Stimulated activated memory B cell treated with anti-CD40 and anti-IgM and Interleukin-4, amounts not matched to agents 10 μg/mL and 1 μg/mL and 100 μg/mL, for 72 hours (primary cell): ENCODE results near the gene MACROD2.
A peak's percentile ranks its signal among the peaks of the same experiment; 100 is the strongest.
"Not testable (repeated sequence)": the region's sequence is repeated elsewhere in the genome, so short reads cannot be mapped to it uniquely, and the experiment has no call there.

ENCODE experiments used
- ATAC-seq: fragments of 150-1000 bp; cut with Tn5 transposase; 2 replicates; pipeline ENCODE4 v1.10.0; 2021
- H3K27ac Mint-ChIP-seq: one replicate; pipeline ENCODE4 v1.8.0; 2022; ENCODE audit warnings: mild to moderate bottlenecking, mixed read lengths
- H3K27me3 Mint-ChIP-seq: one replicate; pipeline ENCODE4 v1.8.0; 2022; ENCODE audit warnings: mixed read lengths
- H3K36me3 Mint-ChIP-seq: one replicate; pipeline ENCODE4 v1.8.0; 2022; ENCODE audit warnings: mixed read lengths
- H3K4me1 Mint-ChIP-seq: one replicate; pipeline ENCODE4 v1.8.0; 2022; ENCODE audit warnings: mixed read lengths
- H3K4me3 Mint-ChIP-seq: one replicate; pipeline ENCODE4 v1.8.0; 2022; ENCODE audit warnings: mild to moderate bottlenecking, moderate library complexity, mixed read lengths
- H3K9me3 Mint-ChIP-seq: one replicate; pipeline ENCODE4 v1.8.0; 2022; ENCODE audit warnings: mixed read lengths

MACROD2 gene

DNA sequence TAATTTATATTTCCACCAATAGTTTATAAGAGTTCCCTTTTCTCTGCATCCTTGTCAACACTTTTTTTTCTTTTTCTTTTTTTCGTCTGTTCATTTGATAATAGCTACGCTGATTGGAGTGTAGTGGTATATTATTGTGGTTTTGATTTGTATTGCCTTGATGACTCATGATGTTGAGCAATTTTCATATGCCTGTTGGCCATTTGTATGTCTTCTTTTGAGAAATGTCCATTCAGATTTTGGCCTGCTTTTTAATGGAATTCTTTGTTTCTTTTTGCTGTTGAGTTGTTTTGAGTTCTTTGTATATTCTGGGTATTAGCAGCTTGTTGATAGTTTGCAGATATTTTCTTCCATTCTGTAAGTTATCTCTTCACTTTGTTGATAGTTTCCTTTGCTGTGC lies 1804.6 kb downstream of the MACROD2 start:
- H3K4me1 Mint-ChIP-seq, result peaks cover under 1% of the 10 kb centered on the region
- no peaks in the 10 kb centered on the region for H3K36me3 Mint-ChIP-seq
- H3K4me3 Mint-ChIP-seq, result no peak overlapping the region
- peaks cover 4% of the 10 kb centered on the region for H3K9me3 Mint-ChIP-seq
- no peak overlapping the region for H3K27ac Mint-ChIP-seq
- no peak for ATAC-seq
- H3K27me3 Mint-ChIP-seq, result no peaks in the 10 kb centered on the region

DNA sequence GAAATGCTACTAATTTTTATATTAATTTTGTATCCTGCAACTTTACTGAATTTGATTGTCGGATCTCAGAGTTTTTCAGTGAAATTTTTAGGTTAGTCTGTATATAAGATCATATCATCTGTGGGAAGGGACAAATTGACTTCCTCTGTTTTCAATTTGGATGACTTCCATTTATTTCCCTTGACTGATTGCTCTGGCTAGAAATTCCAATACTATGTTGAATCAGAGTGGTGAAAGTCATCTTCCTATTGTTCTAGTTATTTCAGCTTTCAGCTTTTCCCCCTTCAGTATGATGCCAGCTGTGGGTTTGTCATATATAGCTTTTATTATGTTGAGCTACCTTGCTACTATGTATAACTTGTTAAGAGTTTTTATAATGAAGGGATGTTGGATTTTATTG lies 1806.7 kb downstream of the MACROD2 start:
- Mint-ChIP-seq H3K9me3 (peaks cover 6% of the 10 kb centered on the region), H3K27ac (no peak overlapping the region), H3K27me3 (no peaks in the 10 kb centered on the region), H3K4me1 (peaks cover 12% of the 10 kb centered on the region), H3K36me3 (no peaks in the 10 kb centered on the region), H3K4me3 (no peak overlapping the region)
- no peak for ATAC-seq

DNA sequence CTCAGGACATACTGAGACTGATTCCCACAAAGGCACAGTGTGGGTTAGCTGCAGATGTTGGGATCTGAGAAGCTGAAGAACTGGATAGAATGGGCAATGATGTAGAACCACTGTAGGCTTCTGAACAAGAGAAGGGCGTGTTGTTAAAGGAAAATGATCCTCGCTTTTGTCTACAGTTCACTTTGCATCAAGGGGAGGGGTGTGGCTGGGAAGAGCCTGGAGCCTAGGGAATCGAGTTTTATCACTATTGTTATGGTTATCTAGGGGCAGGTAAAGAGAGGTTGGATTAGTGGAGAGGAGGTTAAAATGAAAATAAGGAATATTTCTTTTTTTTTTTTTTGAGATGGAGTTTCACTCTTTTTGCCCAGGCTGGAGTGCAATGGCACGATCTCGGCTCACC lies 1809.8 kb downstream of the MACROD2 start:
- Mint-ChIP-seq H3K4me3 (no peak overlapping the region), H3K36me3 (no peaks in the 10 kb centered on the region), H3K27ac (peak overlapping the region; percentile 5), H3K9me3 (peaks cover 9% of the 10 kb centered on the region), H3K27me3 (no peaks in the 10 kb centered on the region), H3K4me1 (peaks cover 31% of the 10 kb centered on the region)
- ATAC-seq, result no peak

DNA sequence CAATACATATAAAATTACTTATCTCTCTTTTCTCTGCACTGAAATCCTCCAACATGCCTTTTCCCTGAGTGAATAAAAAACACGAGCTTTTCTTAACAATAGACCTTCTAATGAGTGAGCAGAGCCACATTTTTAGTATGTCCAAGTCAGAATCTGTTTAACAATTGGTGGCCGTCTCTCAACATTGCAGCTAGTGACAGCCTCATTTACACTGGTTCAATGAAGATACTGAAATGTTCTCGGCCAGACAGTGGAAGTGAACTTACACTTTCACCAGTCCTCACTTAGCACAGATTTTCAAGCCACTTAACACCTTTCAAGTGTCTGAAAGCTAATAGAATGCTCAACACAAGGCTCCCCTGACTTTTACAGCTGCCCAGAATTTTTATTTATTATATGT lies 1810.8 kb downstream of the MACROD2 start:
- no peak overlapping the region for H3K27ac Mint-ChIP-seq

DNA sequence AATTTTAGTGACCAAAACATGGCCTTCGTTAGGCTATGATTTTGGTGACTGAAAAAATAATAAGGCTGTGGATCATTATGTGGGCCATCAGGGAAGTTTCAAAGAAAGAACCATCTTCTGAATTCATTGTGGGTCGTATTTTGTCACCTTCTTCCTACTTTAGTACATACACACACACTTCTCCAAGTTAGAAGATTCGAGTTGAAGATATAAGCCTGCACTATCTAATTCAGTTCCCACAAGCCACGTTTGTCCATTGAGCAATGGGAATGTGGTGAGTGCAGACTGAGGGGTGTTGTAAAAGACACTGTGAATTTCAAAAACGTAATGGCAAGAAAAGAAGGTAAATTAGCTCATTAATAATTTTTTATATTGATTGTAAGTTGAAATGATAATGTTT lies 1812.0 kb downstream of the MACROD2 start:
- H3K36me3 Mint-ChIP-seq, result no peaks in the 10 kb centered on the region
- H3K4me1 Mint-ChIP-seq, result peaks cover 39% of the 10 kb centered on the region
- H3K9me3 Mint-ChIP-seq, result peaks cover 9% of the 10 kb centered on the region
- H3K27ac Mint-ChIP-seq, result peak overlapping the region; percentile 74
- ATAC-seq, result no peak
- H3K27me3 Mint-ChIP-seq, result no peaks in the 10 kb centered on the region
- no peak overlapping the region for H3K4me3 Mint-ChIP-seq

More for the DNA sequence above, 1810.8 kb downstream of the MACROD2 start:
- peaks cover 9% of the 10 kb centered on the region for H3K9me3 Mint-ChIP-seq
- no peaks in the 10 kb centered on the region for H3K36me3 Mint-ChIP-seq
- no peaks in the 10 kb centered on the region for H3K27me3 Mint-ChIP-seq
- H3K4me3 Mint-ChIP-seq, result no peak overlapping the region
- H3K4me1 Mint-ChIP-seq, result peaks cover 31% of the 10 kb centered on the region
- ATAC-seq, result no peak

DNA sequence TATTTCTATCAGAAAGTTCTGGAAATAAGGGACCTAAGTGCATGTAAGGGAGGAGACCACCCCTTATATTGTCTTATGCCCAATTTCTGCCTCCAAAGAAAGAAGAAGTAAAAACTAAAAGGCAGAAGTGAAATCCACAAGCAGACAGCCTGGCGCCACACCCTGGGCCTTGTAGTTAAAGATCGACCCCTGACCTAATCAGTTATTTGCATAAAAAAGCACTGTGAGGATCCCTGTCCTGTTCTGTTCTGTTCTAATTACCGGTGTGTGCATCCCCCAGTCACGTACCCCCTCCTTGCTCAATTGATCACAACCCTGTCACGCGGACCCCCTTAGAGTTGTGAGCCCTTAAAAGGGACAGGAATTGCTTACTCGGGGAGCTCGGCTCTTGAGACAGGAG lies 1812.5 kb downstream of the MACROD2 start:
- peak overlapping the region; percentile 74 for H3K27ac Mint-ChIP-seq
- not testable (repeated sequence) for H3K4me3 Mint-ChIP-seq, ATAC-seq, H3K36me3 Mint-ChIP-seq, H3K9me3 Mint-ChIP-seq, H3K27me3 Mint-ChIP-seq
- H3K4me1 Mint-ChIP-seq, result peaks cover 39% of the 10 kb centered on the region

DNA sequence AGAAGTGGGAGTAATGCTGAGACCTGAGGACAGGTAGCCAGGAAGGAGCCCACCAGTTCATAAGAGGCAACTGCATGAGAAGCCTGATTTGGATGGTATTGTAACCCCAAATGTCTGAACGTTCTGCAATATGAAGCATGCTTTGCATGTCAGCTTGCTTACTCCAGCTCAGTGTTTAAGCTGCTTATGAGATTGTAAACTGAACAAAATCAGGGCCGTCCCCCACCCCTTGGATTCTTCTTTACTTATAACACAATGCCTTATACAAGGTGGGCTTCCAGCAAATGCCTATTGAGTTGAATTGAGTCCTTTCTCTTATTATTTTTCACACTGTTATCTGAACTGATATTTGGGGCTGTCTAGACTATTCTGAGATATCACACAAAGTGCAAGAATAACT lies 1816.6 kb downstream of the MACROD2 start:
- Mint-ChIP-seq H3K27ac (no peak overlapping the region), H3K27me3 (no peaks in the 10 kb centered on the region), H3K4me1 (peaks cover 27% of the 10 kb centered on the region), H3K36me3 (no peaks in the 10 kb centered on the region), H3K4me3 (no peak overlapping the region), H3K9me3 (peaks cover 14% of the 10 kb centered on the region)
- ATAC-seq, result no peak

DNA sequence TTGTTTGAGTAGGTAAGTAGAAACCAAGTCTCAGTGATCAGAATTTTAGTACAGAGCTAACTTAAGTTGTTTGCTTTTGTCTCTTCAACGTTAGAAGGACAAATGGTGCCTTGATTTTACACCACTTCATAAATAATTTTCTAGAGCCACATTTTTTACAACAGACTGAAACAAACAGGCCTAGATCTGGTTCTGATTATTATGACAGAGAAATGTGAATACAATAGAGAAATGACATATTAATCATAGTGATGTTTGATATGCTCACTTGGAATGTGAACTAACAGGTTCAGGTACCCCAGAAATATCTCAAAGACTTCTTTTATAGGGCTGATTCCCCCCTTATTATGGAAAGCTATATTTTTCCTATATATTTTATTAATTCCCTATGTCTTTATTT lies 1817.4 kb downstream of the MACROD2 start:
- Mint-ChIP-seq H3K27me3 (no peaks in the 10 kb centered on the region), H3K36me3 (no peaks in the 10 kb centered on the region), H3K9me3 (peaks cover 10% of the 10 kb centered on the region), H3K27ac (no peak overlapping the region), H3K4me3 (no peak overlapping the region), H3K4me1 (peaks cover 20% of the 10 kb centered on the region)
- no peak for ATAC-seq

DNA sequence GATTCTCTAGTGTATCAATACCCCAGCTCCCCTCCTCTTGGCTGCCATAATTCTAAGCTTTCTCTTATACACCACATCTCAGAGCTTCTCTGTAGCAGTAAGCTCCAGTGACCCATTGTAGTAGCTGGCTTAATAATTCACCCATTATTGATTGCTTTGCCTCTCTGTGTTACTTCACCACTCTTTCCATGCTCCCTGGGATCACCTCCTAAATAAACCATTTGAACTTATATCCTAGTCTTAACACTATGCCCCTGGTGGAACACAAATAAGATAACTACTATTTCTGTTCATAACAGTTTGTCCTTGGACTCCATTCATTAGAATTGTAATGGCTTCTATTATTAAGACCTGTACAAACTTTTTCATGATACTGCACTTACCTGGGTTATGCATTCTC lies 1819.0 kb downstream of the MACROD2 start:
- ATAC-seq, result no peak
- Mint-ChIP-seq H3K36me3 (no peaks in the 10 kb centered on the region), H3K9me3 (peaks cover 8% of the 10 kb centered on the region), H3K4me3 (no peak overlapping the region), H3K27ac (no peak overlapping the region), H3K4me1 (peaks cover 8% of the 10 kb centered on the region), H3K27me3 (no peaks in the 10 kb centered on the region)

DNA sequence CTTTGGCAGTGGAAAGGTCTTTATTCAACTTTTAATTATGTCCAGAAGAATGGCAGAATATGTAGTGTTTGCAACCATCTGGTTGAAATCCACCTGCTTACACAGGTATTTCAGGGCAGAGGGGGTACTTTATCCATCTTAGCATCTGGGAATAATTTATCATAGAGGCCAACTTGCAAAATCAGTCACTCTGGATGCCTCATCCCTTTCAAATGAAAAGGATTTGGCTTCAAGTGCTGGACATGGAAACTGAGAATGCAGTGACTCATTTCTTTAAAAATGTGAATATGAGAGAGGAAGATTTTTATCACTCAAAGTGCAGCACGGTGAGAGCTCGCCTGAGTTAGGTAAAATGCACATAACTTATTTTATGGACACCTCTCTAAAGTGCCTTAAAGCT lies 1819.6 kb downstream of the MACROD2 start:
- H3K4me3 Mint-ChIP-seq, result no peak overlapping the region

DNA sequence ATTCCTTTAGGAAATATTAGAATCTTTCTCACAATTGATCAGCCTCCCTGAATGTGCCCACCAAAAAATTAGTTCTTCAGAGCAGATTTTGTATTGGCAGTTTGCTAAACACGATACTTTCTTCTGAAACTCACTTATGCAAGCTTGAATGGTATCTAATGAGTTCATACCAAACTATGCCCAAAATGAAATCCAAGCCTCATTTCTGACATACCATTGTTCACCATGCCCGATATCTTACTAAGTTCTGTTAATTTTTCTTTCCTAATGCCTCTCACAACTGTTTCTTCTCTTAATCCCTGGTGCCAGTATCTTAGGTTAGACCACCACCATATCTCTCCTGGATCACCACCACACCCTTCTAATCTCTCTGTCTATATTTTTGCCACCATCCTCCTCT lies 1822.0 kb downstream of the MACROD2 start:
- Mint-ChIP-seq H3K27me3 (no peaks in the 10 kb centered on the region), H3K4me1 (no peaks in the 10 kb centered on the region), H3K4me3 (no peak overlapping the region), H3K36me3 (no peaks in the 10 kb centered on the region), H3K9me3 (peaks cover 8% of the 10 kb centered on the region), H3K27ac (no peak overlapping the region)
- no peak for ATAC-seq

More for the DNA sequence above, 1819.6 kb downstream of the MACROD2 start:
- ATAC-seq, result no peak
- H3K27me3 Mint-ChIP-seq, result no peaks in the 10 kb centered on the region
- H3K4me1 Mint-ChIP-seq, result peaks cover 8% of the 10 kb centered on the region
- no peaks in the 10 kb centered on the region for H3K36me3 Mint-ChIP-seq
- H3K9me3 Mint-ChIP-seq, result peaks cover 8% of the 10 kb centered on the region
- no peak overlapping the region for H3K27ac Mint-ChIP-seq

DNA sequence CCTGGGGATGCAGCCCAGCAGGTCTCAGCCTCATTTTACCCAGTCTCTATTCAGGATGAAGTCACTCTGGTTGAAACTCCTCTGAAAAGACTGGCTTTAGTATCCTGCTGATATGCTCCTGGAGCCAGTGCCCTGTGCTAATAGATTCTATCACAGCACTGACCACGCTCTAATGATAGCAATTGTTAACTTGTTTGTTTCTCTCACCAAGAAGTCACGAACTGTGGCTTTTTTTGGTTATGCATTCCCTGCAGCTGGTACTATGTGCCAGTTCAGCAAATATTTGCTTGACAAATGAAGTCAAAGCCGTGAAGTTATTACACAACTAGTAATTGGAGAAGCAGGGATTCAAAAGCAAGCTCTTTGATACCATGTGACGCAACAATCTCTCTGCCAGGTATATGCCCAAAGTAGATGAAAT lies 1823.3 kb downstream of the MACROD2 start:
- Mint-ChIP-seq H3K27ac (no peak overlapping the region), H3K4me1 (no peaks in the 10 kb centered on the region), H3K36me3 (no peaks in the 10 kb centered on the region), H3K4me3 (no peak overlapping the region), H3K27me3 (no peaks in the 10 kb centered on the region), H3K9me3 (peaks cover 8% of the 10 kb centered on the region)
- ATAC-seq, result no peak

DNA sequence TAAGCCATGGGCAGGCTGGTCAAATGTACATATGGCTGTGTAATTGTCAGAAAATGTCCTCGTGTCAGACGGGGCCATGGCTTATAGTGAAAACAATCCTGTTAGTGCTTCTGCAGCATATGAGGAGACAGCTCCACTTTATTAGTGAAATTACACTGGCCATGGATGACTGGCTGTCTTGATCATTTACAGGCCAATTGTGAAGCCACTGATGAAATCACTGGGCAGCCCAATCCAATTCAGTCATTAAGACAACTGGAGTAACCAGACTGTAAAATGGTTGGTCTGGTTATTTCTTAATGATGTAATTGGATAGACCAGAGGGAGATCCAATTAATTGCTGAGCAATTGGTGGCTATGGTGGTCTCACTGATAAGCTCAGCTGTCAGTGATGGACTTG lies 1828.4 kb downstream of the MACROD2 start:
- no peak overlapping the region for H3K27ac Mint-ChIP-seq
- no peak for ATAC-seq
- no peaks in the 10 kb centered on the region for H3K4me1 Mint-ChIP-seq
- H3K36me3 Mint-ChIP-seq, result no peaks in the 10 kb centered on the region
- no peak overlapping the region for H3K4me3 Mint-ChIP-seq
- H3K9me3 Mint-ChIP-seq, result no peaks in the 10 kb centered on the region
- H3K27me3 Mint-ChIP-seq, result no peaks in the 10 kb centered on the region

DNA sequence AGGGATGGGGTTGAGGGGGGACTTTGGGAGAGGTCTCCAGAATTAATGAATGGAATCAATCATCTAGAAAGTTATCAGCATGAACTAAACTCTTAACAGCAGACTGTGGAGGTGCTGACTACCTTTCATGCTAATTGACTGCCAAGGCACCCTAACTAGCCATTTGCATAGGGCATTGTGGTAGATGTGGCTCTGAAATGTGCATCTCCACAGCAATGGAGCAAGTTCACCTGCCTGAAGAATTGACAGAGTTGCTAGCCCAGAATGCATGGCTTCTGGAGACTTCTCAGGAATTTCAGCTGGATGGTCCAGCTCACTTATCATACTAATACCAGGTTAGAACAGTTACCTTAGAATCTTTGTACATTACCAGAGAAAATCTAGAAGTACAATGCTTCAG lies 1832.3 kb downstream of the MACROD2 start:
- Mint-ChIP-seq H3K36me3 (no peaks in the 10 kb centered on the region), H3K27me3 (peaks cover 8% of the 10 kb centered on the region), H3K9me3 (no peaks in the 10 kb centered on the region), H3K27ac (no peak overlapping the region), H3K4me3 (no peak overlapping the region), H3K4me1 (no peaks in the 10 kb centered on the region)
- no peak for ATAC-seq

DNA sequence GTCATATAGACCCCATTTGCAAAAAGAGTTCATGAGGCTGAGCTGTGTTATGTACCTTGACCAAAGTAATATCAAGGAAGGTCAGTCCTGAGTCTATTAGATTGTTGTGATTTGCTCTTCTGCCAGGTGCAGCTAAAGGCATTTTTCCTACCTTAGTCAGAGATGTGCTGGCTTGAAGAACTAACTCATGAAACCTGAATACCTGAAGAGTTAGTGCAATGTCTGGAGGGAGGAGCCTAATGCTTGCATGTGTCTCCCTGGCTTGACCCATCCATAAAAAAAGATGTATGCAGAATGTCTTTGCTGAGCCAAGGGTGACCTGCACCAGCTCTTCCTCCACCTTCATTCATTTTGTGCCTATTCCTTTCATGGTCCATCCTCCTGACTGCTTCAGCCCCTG lies 1835.9 kb downstream of the MACROD2 start:
- Mint-ChIP-seq H3K9me3 (no peaks in the 10 kb centered on the region), H3K36me3 (no peaks in the 10 kb centered on the region), H3K4me1 (no peaks in the 10 kb centered on the region), H3K27me3 (peaks cover 8% of the 10 kb centered on the region), H3K27ac (no peak overlapping the region), H3K4me3 (no peak overlapping the region)
- no peak for ATAC-seq

DNA sequence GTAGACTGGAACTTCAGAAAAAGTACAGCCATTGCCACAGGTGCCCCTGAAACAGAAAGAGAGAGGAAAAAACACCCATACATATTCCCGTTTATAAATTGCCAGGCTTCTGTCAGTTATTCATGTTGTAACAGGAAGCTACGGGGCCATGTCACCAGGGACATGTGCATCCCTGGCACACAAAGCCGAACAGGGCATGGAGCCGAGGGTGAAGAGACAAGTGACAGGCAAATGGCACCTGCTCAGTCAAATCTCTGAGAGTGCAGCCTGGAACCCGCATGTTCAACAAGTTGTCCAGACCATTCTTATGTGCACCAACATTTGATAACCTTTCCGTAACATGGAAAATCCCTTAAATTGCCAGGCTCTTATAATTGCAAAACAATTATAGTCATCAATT lies 1837.2 kb downstream of the MACROD2 start:
- H3K27ac Mint-ChIP-seq, result no peak overlapping the region
- no peak overlapping the region for H3K4me3 Mint-ChIP-seq
- H3K4me1 Mint-ChIP-seq, result no peaks in the 10 kb centered on the region
- ATAC-seq, result no peak
- H3K36me3 Mint-ChIP-seq, result no peaks in the 10 kb centered on the region
- no peaks in the 10 kb centered on the region for H3K9me3 Mint-ChIP-seq
- H3K27me3 Mint-ChIP-seq, result peaks cover 8% of the 10 kb centered on the region

DNA sequence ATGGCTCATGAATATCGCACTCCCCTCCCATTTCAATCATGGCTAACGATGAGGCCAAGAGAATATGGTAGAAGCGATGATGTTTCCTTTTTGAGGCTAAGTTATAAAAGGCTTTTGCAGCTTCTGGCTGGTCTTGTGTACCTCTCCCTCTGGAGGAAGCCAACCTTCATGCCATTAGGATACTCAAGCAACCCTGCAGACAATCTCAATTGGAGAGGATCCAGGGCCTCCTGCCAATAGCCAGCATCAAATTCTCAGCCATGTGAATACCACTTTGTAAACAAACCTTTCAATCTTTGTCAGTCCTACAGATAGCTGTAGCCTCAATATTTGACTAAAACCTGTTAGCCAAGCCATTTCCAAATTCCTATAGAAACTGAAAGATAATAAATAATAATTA lies 1839.5 kb downstream of the MACROD2 start:
- H3K9me3 Mint-ChIP-seq, result no peaks in the 10 kb centered on the region
- no peak overlapping the region for H3K4me3 Mint-ChIP-seq
- H3K27ac Mint-ChIP-seq, result no peak overlapping the region
- H3K36me3 Mint-ChIP-seq, result no peaks in the 10 kb centered on the region
- no peaks in the 10 kb centered on the region for H3K27me3 Mint-ChIP-seq
- H3K4me1 Mint-ChIP-seq, result no peaks in the 10 kb centered on the region
- no peak for ATAC-seq
